Uterus (tissue), 2 donors: Measurements from ENCODE around the gene VASP.

Experiments used
- POLR2A ChIP-seq, 2 donors: fragments of 450-650 bp; IDR thresholded peaks; one replicate each; pipeline ENCODE4 v1.6.1; 2016; ENCODE audit warnings: antibody characterized with exemption in 2 of 2, mild to moderate bottlenecking in 1 of 2, moderate library complexity in 1 of 2
- TF ChIP-seq, protein P1 (sequence below), 4 experiments: fragments of 200-600 bp in 2 of 4; fragments of 450-650 bp in 2 of 4; sonication (generic) in 2 of 4; IDR thresholded peaks; one replicate each; pipeline ENCODE4 v1.5.1; 2016 to 2019; ENCODE audit warnings: antibody characterized with exemption in 4 of 4, mild to moderate bottlenecking in 2 of 4, moderate library complexity in 1 of 4

DNA sequence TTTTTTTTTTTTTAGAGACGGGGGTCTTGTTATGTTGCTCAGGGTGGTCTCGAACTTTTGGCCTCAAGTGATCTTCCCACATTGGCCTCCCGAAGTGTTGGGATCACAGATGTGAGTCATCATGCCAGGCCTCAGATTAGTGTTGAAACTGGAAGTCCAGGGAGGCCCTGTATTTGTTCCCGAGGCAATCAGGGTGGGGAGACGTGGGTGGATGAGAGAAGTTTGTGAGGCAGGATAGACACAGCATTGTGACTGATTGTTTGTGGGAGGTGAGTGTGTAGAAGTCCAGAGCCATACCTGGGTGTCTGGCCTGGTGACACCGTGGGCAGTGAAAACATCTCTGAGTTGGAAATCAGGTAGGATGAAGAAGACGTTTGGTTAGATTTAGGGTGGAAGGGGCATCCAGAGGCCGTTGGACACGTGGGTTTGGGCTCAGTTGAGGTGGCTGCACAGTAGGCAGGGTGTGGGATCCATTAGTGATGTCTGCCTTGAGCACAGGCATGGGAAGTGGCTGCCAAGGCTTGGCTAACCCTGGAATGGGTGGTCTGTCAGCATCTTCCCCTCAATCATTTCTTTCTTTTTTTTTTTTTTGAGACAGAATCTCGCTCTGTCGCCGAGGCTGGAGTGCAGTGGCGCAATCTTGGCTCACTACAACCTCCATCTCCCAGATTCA is 22.9 kb upstream of the VASP start:
- TF ChIP-seq, protein P1, sequence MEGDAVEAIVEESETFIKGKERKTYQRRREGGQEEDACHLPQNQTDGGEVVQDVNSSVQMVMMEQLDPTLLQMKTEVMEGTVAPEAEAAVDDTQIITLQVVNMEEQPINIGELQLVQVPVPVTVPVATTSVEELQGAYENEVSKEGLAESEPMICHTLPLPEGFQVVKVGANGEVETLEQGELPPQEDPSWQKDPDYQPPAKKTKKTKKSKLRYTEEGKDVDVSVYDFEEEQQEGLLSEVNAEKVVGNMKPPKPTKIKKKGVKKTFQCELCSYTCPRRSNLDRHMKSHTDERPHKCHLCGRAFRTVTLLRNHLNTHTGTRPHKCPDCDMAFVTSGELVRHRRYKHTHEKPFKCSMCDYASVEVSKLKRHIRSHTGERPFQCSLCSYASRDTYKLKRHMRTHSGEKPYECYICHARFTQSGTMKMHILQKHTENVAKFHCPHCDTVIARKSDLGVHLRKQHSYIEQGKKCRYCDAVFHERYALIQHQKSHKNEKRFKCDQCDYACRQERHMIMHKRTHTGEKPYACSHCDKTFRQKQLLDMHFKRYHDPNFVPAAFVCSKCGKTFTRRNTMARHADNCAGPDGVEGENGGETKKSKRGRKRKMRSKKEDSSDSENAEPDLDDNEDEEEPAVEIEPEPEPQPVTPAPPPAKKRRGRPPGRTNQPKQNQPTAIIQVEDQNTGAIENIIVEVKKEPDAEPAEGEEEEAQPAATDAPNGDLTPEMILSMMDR (IDR thresholded peaks at IDR 0.05), result no peak
- no peak for TF ChIP-seq POLR2A (IDR thresholded peaks at IDR 0.05)
